H1 (cell line): ENCODE results near the gene STAM. TPM values are rescaled to one million over a fixed set of nuclear protein-coding genes. Genes with fewer than 3 reads are reported as not detected.

Experiments used
- CBX8 ChIP-seq: fragments of 300-800, 300-1000 bp; sonication (generic); IDR thresholded peaks from 2 replicates; pipeline ENCODE4 v1.7.1; 2016; ENCODE audit warnings: low read depth, low read length, borderline replicate concordance
- SRF ChIP-seq: IDR thresholded peaks from 2 replicates; pipeline ENCODE4 v1.6.1; 2011; ENCODE audit warnings: mild to moderate bottlenecking, low read depth, low read length, moderate library complexity
- SUZ12 ChIP-seq: fragments of 200-600 bp; sonication (generic); IDR thresholded peaks from 2 replicates; pipeline ENCODE4 v1.6.1; 2012; ENCODE audit warnings: mild to moderate bottlenecking, inconsistent platforms, low read length, moderate library complexity, mixed read lengths
- TEAD4 ChIP-seq: IDR thresholded peaks from 2 replicates; pipeline ENCODE4 v1.6.1; 2012; ENCODE audit warnings: low read depth, low read length, inconsistent platforms, mixed read lengths
- polyA plus RNA-seq, 7 experiments: library from polyadenylated mRNA; depleted of rRNA in 3 of 7; stranded (reverse) in 5 of 7; unstranded in 2 of 7; fragments of >200 nt in 5 of 7; fragments of 200-250 nt in 2 of 7; gene quantifications; 1 replicate in 5 of 7; 2 replicates in 1 of 7; 4 replicates in 1 of 7; pipeline versions ENCODE4 v1.2.1 to v1.2.3, GENCODE V29; 2011 to 2013; ENCODE audit warnings: missing spikeins in 2 of 7, mixed read lengths in 2 of 7
- total RNA-seq: library from RNA; stranded (reverse); fragmentation: NEBNext Ultra II Directional; extraction: Animal tissue kit (Norgen Biotek cat#: 25700); gene quantifications from 2 replicates; pipeline ENCODE4 v1.2.1, GENCODE V29; 2021

STAM gene
- total and polyA plus RNA-seq, 2 of the 8 experiments (the other 6 are each of a cell fraction or from before 2014, with no cell fraction given): 22.0 to 27.8 TPM

- TF ChIP-seq CBX8 (no peak), SUZ12 (no peak), SRF (no peak), TEAD4 (no peak)
Measured at GRCh38 chr10:17747883-17748550, 104.1 kb downstream of the STAM start (continued).
